Mesothelial cell of epicardium (in vitro differentiated cells): ENCODE measurements around the gene ASMT. TPM values are rescaled to one million over a fixed set of nuclear protein-coding genes. Genes with fewer than 3 reads are reported as not detected.

Experiments used
- DNase-seq, 2 experiments: peaks; one replicate each; pipeline ENCODE4 v3.0.0; 2021; ENCODE audit warnings: low spot score in 2 of 2; ENCODE audit not compliant: unreplicated experiment in 2 of 2
- H3K27ac Mint-ChIP-seq: 2 replicates; pipeline ENCODE4 v1.8.0; 2021; ENCODE audit warnings: mixed read lengths
- H3K27me3 Mint-ChIP-seq: 2 replicates; pipeline ENCODE4 v1.8.0; 2021; ENCODE audit warnings: low read depth, mixed read lengths
- H3K36me3 Mint-ChIP-seq: 2 replicates; pipeline ENCODE4 v1.8.0; 2021; ENCODE audit warnings: mixed read lengths
- H3K4me1 Mint-ChIP-seq: 2 replicates; pipeline ENCODE4 v1.8.0; 2021; ENCODE audit warnings: mixed read lengths
- H3K4me3 Mint-ChIP-seq: 2 replicates; pipeline ENCODE4 v1.8.0; 2021; ENCODE audit warnings: mild to moderate bottlenecking, moderate library complexity, mixed read lengths
- H3K9me3 Mint-ChIP-seq: 2 replicates; pipeline ENCODE4 v1.8.0; 2021; ENCODE audit warnings: mixed read lengths
- total RNA-seq: library from RNA; stranded (reverse); gene quantifications from 3 replicates; pipeline ENCODE4 v1.2.1, GENCODE V29; 2021
- TF ChIP-seq, protein P1 (sequence below): fragments of 200-600 bp; sonication (generic); IDR thresholded peaks from one replicate; pipeline ENCODE4 v1.5.0; 2021; ENCODE audit warnings: antibody characterized with exemption; ENCODE audit not compliant: unreplicated experiment

ASMT gene
- total RNA-seq, 1 donor from 2014 or later, result 0.45 TPM

DNA sequence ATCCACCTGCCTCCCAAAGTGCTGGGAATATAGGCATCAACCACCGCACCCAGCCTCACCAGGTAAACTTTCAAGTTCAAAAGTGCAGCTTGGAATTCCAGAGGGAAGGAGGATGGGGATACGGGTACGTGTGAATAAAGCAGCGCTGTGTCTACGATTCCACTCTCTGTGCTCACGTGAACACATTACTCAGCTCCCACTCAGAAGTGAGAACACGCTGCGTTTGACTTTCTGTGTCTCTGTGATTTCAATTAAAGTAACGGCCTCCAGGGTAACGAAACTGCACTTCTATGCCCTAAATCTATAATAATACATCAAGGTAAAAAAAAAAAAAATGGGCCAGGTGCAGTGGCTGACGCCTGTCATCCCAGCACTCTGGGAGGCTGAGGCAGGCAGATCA, 8.4 kb upstream of the ASMT start:
- no peaks in the 10 kb centered on the region for H3K27me3 Mint-ChIP-seq
- TF ChIP-seq, protein P1, sequence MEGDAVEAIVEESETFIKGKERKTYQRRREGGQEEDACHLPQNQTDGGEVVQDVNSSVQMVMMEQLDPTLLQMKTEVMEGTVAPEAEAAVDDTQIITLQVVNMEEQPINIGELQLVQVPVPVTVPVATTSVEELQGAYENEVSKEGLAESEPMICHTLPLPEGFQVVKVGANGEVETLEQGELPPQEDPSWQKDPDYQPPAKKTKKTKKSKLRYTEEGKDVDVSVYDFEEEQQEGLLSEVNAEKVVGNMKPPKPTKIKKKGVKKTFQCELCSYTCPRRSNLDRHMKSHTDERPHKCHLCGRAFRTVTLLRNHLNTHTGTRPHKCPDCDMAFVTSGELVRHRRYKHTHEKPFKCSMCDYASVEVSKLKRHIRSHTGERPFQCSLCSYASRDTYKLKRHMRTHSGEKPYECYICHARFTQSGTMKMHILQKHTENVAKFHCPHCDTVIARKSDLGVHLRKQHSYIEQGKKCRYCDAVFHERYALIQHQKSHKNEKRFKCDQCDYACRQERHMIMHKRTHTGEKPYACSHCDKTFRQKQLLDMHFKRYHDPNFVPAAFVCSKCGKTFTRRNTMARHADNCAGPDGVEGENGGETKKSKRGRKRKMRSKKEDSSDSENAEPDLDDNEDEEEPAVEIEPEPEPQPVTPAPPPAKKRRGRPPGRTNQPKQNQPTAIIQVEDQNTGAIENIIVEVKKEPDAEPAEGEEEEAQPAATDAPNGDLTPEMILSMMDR, result no peak
- peaks cover 4% of the 10 kb centered on the region for H3K9me3 Mint-ChIP-seq
- H3K4me3 Mint-ChIP-seq, result no peak overlapping the region
- H3K4me1 Mint-ChIP-seq, result no peaks in the 10 kb centered on the region
- DNase-seq, result no peak
- no peak overlapping the region for H3K27ac Mint-ChIP-seq
- H3K36me3 Mint-ChIP-seq, result peaks cover 35% of the 10 kb centered on the region

DNA sequence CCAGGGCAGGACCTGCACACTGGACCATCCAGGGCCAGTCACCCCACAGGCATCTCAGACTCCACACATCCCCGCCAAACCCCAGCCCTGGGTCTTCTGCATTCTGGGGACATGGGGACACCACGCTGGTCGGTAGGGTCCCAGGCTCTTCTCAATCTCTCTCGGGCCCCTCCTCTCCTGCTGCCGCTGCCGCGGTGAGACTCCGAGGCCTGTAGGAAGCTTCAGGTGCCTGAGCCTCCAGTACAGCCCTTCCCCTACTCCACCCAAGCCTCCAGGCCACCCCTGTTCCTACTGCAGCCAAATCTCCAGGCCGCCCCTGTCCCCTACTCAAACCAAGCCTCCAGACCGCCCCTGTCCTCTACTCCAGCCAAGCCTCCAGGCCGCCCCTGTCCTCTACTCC, 5.5 kb upstream of the ASMT start:
- H3K27ac Mint-ChIP-seq, result no peak overlapping the region
- TF ChIP-seq, protein P1, result no peak
- H3K4me3 Mint-ChIP-seq, result no peak overlapping the region

DNA sequence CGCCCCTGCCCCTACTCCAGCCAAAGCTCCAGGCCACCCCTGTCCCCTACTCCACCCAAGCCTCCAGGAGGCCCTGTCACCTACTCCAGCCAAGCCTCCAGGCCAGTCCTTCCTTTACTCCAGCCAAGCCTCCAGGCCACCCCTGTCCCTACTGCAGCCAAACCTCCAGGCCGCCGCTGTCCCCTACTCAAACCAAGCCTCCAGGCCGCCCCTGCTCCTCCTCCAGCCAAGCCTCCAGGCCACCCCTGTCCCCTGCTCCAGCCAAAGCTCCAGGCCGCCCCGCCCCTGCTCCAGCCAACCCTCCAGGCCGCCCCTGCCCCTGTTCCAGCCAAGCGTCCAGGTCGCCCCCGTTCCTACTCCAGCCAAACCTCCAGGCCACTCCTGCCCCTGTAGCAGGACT, 5.1 kb upstream of the ASMT start:
- DNase-seq, result no peak
- Mint-ChIP-seq H3K4me3 (no peak overlapping the region), H3K4me1 (no peaks in the 10 kb centered on the region), H3K27me3 (no peaks in the 10 kb centered on the region), H3K36me3 (peaks cover 10% of the 10 kb centered on the region), H3K27ac (no peak overlapping the region), H3K9me3 (no peaks in the 10 kb centered on the region)
- TF ChIP-seq, protein P1, result no peak

More for the DNA sequence above, 5.5 kb upstream of the ASMT start:
- Mint-ChIP-seq H3K9me3 (no peaks in the 10 kb centered on the region), H3K27me3 (no peaks in the 10 kb centered on the region), H3K36me3 (peaks cover 12% of the 10 kb centered on the region), H3K4me1 (no peaks in the 10 kb centered on the region)
- no peak for DNase-seq

DNA sequence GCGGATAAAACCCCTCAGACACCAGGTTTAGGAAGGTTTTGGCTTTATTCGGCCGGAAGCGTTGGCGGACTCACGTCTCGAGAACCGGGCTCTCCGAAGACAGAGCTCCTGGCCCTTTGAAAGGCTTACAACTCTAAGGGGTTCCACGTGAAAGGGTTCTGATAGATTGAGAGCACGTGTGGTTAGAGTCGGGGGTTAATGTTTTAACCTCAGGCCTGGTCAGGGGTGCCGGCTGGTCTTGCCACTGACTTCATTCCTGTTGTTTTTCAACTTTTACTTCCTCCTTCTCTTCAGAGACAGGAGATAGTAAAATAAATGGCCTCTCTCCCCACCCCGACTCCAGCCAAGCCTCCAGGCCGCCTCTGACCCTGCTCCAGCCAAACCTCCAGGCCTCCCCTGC, 4.7 kb upstream of the ASMT start:
- Mint-ChIP-seq H3K4me3 (no peak overlapping the region), H3K9me3 (no peaks in the 10 kb centered on the region), H3K27ac (no peak overlapping the region), H3K4me1 (no peaks in the 10 kb centered on the region), H3K27me3 (no peaks in the 10 kb centered on the region), H3K36me3 (peaks cover 7% of the 10 kb centered on the region)
- no peak for DNase-seq
- TF ChIP-seq, protein P1, result no peak

DNA sequence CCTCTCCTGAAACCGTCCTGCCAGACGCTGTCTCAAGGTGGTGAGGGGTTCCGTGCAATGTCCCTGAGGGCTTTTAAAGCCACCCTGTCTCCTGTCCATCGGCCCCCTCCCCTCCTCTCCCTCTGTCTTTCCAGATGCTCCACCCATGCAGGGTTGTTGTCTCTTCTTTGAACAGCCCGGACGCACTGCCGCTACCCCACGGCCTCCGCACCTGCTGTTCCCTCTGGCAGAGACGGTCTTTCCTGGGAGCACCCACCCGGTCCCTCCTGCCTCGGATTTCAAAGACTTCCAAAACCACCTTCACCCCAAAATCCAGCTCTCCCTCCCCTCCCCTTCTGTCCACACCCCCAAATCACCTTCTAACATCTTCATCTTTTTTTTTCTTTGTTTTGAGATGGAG, 4.1 kb upstream of the ASMT start:
- no peak for DNase-seq
- Mint-ChIP-seq H3K27me3 (no peaks in the 10 kb centered on the region), H3K9me3 (no peaks in the 10 kb centered on the region), H3K4me1 (no peaks in the 10 kb centered on the region), H3K27ac (no peak overlapping the region), H3K4me3 (no peak overlapping the region), H3K36me3 (peaks cover 3% of the 10 kb centered on the region)
- TF ChIP-seq, protein P1, result no peak
